ENCODE results near the gene KAZN.

DNA sequence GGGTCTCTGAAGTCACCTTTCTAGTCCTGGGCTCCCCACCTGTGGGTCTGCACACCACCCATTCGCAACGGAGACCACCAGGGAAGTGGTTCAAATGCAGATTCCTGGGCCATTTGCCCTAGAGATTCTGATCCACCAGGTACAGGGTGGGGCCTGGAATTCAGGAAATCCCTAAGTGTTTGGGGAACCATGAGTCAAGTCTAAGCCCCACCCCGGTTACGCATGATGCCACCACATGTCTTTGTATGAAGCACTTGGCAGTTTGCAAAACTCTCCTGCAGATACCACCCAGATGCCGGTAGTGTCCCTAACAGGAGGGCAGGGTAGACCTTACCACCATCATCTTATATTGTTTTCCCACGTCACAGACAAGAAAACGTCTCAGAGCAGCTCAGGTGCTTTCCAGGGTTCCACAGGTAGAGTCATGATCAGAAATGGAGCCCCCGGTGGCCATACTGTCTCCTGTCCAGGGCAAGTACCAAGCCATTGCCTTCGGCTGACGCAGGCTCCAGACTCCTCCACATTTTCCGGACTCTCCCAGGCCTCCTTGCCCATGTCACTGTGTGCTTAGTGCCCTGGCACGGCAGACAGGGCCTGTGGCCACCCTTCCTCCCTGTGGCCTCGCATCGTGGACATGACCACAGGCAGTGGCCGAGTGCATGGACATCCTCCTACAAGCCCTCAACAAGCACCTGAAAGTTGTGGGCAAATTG is 465.9 kb downstream of the KAZN start:
- TF ChIP-seq POLR2A (IDR thresholded peaks at IDR 0.05; ENCODE audit: low read length) (no peak), EP300 (IDR thresholded peaks at IDR 0.05) (no peak), SREBF2 (IDR thresholded peaks at IDR 0.05) (no peak), ZFP36 (IDR thresholded peaks at IDR 0.05; ENCODE audit: borderline replicate concordance, partially characterized antibody) (no peak), RFX5 (IDR thresholded peaks at IDR 0.05) (no peak), MYC (IDR thresholded peaks at IDR 0.05; ENCODE audit: borderline replicate concordance, low read length) (no peak), RAD21 (conservative IDR thresholded peaks at IDR 0.05 in 1 of 2, IDR thresholded peaks at IDR 0.05 in 1 of 2) (no peak), RARB (CRISPR knock-in tag; IDR thresholded peaks at IDR 0.05) (no peak), HEYL (CRISPR knock-in tag; IDR thresholded peaks at IDR 0.05) (no peak)
- TF ChIP-seq, protein P1, sequence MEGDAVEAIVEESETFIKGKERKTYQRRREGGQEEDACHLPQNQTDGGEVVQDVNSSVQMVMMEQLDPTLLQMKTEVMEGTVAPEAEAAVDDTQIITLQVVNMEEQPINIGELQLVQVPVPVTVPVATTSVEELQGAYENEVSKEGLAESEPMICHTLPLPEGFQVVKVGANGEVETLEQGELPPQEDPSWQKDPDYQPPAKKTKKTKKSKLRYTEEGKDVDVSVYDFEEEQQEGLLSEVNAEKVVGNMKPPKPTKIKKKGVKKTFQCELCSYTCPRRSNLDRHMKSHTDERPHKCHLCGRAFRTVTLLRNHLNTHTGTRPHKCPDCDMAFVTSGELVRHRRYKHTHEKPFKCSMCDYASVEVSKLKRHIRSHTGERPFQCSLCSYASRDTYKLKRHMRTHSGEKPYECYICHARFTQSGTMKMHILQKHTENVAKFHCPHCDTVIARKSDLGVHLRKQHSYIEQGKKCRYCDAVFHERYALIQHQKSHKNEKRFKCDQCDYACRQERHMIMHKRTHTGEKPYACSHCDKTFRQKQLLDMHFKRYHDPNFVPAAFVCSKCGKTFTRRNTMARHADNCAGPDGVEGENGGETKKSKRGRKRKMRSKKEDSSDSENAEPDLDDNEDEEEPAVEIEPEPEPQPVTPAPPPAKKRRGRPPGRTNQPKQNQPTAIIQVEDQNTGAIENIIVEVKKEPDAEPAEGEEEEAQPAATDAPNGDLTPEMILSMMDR (IDR thresholded peaks at IDR 0.05) = no peak
- TF ChIP-seq, protein P2, sequence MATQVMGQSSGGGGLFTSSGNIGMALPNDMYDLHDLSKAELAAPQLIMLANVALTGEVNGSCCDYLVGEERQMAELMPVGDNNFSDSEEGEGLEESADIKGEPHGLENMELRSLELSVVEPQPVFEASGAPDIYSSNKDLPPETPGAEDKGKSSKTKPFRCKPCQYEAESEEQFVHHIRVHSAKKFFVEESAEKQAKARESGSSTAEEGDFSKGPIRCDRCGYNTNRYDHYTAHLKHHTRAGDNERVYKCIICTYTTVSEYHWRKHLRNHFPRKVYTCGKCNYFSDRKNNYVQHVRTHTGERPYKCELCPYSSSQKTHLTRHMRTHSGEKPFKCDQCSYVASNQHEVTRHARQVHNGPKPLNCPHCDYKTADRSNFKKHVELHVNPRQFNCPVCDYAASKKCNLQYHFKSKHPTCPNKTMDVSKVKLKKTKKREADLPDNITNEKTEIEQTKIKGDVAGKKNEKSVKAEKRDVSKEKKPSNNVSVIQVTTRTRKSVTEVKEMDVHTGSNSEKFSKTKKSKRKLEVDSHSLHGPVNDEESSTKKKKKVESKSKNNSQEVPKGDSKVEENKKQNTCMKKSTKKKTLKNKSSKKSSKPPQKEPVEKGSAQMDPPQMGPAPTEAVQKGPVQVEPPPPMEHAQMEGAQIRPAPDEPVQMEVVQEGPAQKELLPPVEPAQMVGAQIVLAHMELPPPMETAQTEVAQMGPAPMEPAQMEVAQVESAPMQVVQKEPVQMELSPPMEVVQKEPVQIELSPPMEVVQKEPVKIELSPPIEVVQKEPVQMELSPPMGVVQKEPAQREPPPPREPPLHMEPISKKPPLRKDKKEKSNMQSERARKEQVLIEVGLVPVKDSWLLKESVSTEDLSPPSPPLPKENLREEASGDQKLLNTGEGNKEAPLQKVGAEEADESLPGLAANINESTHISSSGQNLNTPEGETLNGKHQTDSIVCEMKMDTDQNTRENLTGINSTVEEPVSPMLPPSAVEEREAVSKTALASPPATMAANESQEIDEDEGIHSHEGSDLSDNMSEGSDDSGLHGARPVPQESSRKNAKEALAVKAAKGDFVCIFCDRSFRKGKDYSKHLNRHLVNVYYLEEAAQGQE (IDR thresholded peaks at IDR 0.05) = no peak
- TF ChIP-seq, protein P3, sequence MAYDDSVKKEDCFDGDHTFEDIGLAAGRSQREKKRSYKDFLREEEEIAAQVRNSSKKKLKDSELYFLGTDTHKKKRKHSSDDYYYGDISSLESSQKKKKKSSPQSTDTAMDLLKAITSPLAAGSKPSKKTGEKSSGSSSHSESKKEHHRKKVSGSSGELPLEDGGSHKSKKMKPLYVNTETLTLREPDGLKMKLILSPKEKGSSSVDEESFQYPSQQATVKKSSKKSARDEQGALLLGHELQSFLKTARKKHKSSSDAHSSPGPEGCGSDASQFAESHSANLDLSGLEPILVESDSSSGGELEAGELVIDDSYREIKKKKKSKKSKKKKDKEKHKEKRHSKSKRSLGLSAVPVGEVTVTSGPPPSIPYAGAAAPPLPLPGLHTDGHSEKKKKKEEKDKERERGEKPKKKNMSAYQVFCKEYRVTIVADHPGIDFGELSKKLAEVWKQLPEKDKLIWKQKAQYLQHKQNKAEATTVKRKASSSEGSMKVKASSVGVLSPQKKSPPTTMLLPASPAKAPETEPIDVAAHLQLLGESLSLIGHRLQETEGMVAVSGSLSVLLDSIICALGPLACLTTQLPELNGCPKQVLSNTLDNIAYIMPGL (CRISPR knock-in tag; IDR thresholded peaks at IDR 0.05; ENCODE audit: borderline replicate concordance) = no peak

Measured in A549 (cell line).